Kidney capillary endothelial cell (primary cell): ENCODE data around the gene FBXO46.

Experiments used
- DNase-seq: peaks from one replicate; pipeline ENCODE4 v3.0.0-alpha.2; 2018; ENCODE audit warnings: low spot score

The FBXO46 gene

GRCh38 chr19:45730368-45731288 lies at the start of gene FBXO46:
Gene FBXO46 (minus strand): TSS chr19:45730896. CDS start chr19:45713495, 17,401 bp downstream.
- DNase-seq: peak; percentile 95

GRCh38 chr19:45780146-45780447 lies 49.4 kb upstream of the FBXO46 start:
- no peak for DNase-seq

- peak; percentile 71 for DNase-seq
Observed at GRCh38 chr19:45779231-45780145, 48.8 kb upstream of the FBXO46 start.

- no peak for DNase-seq
Observed at GRCh38 chr19:45778010-45778661, 47.4 kb upstream of the FBXO46 start.

GRCh38 chr19:45777395-45777961 lies 46.8 kb upstream of the FBXO46 start:
- DNase-seq: no peak

GRCh38 chr19:45774765-45775164 lies 44.1 kb upstream of the FBXO46 start:
- no peak for DNase-seq

GRCh38 chr19:45773384-45773783 lies 42.7 kb upstream of the FBXO46 start:
- DNase-seq: no peak

- no peak for DNase-seq
Observed at GRCh38 chr19:45772912-45773311, 42.2 kb upstream of the FBXO46 start.

- DNase-seq: no peak
Observed at GRCh38 chr19:45772130-45772840, 41.6 kb upstream of the FBXO46 start.

GRCh38 chr19:45771311-45771933 lies 40.7 kb upstream of the FBXO46 start:
- no peak for DNase-seq

GRCh38 chr19:45770192-45771101 lies 39.8 kb upstream of the FBXO46 start:
- DNase-seq: peak; percentile 95

GRCh38 chr19:45769821-45770191 lies 39.1 kb upstream of the FBXO46 start:
- no peak for DNase-seq

- peak; percentile 98 for DNase-seq
Observed at GRCh38 chr19:45768984-45769782, 38.5 kb upstream of the FBXO46 start, which contains the start of gene SIX5. Gene SIX5 (minus strand): TSS chr19:45769252. CDS start chr19:45768844, 408 bp downstream.

- DNase-seq: peak; percentile 29
Observed at GRCh38 chr19:45768655-45768983, 37.9 kb upstream of the FBXO46 start.

- peak; percentile 38 for DNase-seq
Observed at GRCh38 chr19:45767881-45768654, 37.4 kb upstream of the FBXO46 start.

- DNase-seq: peak; percentile 30
Observed at GRCh38 chr19:45767410-45767880, 36.7 kb upstream of the FBXO46 start.

GRCh38 chr19:45766869-45767346 lies 36.2 kb upstream of the FBXO46 start:
- DNase-seq: peak; percentile 42
